GM19240 (cell line): Measurements from ENCODE around the gene COL4A2.

Experiments
- DNase-seq: peaks from one replicate; pipeline ENCODE4 v3.0.0; 2011; ENCODE audit warnings: low spot score; ENCODE audit not compliant: insufficient read length

Gene COL4A2

DNA sequence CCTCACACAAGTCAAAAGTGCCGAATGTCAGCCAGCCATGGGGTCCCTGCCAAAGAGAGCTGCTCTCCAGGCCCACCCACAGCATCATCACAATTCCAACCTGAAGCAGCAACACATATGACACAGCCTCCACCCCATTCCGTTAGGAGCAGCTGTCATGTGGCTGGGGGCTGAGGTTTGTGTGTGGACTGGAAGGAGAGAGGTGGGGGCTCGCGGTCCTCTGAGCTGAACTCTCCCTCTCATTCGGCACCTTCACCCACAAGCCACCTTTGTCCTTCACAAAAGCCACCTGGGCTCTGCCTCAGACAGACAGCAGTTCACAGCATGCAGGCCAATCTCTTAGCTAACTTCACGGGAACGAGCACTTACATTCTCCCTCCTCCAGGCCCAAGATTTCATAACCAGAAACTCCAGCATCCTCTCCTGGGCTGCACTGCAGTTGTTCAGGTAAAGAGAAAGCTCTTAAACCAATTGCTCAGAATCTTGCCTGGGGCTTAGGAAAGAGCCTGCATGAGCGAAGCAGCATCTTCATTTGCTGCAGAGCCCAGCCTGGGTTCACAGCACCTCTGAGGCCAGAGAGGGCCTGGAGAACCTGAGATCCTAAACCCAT is 247.2 kb downstream of the COL4A2 start:
- DNase-seq = no peak

DNA sequence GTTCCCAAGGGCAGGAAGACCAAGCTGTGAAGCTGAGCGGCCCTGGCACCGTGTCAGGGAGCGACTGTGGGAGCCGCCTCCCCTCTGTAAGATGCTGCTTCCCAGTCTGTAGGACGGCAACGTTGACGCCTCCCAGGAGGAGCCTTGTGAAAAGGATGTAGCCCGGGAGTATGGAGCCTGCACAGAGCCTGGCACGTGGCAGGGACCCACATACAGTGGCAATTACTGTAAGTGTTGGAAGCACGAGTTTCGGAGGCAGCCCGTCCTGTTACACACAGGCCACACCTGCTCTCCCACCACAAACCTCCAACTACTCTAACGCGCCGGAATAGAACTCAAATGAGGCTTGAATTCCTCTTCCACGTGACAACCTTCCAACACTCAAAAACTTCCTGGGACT is 247.9 kb downstream of the COL4A2 start:
- no peak for DNase-seq

DNA sequence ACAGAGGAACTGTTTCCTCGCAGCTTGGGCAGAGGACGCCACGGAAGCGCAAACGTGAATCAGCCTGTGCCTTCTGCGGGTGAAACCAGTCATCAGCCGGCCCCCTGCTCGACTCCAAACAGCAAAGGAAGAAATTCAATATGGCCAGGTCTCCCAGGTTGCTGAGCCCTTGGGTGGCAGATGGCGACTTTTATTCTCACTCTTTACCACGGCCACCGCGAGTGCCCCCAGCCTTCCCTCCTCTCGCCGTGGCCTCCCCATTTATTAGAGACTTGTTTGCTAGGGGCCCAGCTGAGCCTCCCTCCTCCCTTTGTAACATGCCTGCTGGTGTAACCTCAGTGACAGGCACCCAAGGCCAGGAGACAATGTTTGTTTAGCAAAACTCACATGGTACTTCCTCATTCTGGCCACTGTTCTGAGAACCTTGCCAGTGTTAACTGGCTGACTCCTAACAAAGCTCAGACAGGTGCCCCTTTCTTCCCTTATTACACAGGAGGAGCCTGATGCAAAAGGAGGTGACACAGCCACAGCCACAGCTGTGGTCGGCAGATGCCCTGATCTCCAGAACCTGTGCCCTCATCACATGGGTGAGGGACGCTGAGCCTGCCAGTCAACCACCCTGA is 248.6 kb downstream of the COL4A2 start:
- no peak for DNase-seq

DNA sequence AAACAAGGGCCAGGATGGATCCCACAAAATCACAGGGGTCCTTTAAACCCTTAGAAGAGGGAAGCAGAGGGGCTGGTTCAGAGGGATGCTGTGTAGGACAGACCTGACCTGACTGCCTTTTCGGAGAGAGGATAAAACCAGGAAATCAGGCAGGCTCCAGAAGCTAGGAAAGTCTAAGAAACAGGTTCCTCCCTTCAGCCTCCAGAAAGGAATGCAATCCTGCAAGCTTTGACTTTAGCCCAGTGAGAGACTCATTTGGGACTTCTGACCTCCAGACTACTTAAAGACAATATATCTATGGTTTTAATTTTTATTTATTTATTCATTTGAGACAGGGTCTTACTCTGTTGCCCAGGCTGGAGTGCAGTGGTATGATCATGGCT is 249.1 kb downstream of the COL4A2 start:
- no peak for DNase-seq

DNA sequence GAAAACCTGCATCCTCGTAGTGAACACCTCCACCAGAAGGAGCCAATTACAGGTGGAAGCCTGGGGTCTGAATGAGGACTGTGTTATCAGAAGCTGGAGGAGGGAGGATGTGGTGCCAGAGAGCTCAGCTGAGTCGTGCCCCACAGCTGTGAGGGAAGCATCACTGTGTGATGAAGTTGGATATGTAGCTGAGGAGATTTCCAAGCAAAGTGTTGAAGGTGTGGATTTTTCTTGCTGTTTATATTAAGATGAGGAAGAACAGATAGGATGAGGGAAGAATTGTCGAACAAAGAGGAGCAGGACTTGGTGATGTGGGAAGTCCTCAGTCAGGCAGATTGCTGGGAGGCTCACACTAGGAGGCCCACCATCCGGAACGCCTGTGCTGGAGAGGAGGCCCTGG is 250.0 kb downstream of the COL4A2 start:
- no peak for DNase-seq

DNA sequence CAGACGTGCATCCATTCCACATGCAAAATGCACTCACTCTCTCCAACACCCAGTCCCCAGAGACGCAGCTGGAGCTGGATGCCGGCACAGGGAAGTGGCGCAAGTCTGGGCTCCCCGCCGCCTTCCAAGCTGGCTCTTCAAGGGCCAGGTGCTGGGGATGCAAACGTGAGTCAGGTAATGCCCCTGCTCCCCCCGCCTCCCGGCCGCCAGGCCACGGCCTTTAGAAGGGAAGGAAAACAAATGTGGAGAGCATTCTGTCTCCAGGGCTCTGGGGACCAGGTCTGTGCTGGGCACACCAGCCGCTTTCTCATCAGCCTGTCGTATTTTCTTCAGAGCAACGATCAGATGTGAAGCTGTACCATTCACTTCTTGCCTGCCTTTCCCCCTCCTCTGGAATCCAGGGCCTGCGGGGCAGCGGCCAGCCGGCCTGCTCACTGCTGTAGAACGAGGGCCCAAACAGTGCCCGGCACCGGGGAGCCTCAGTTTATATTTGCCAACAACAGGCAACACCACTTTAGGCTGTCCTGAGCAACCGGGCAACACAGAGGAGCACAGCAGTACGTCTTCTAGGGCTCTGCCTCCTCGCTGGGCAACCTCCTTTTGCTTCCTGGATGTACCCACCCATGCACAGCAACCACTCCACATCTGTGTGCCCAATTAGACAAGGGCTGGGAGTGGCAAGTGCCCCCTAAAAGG is 250.7 kb downstream of the COL4A2 start:
- no peak for DNase-seq

DNA sequence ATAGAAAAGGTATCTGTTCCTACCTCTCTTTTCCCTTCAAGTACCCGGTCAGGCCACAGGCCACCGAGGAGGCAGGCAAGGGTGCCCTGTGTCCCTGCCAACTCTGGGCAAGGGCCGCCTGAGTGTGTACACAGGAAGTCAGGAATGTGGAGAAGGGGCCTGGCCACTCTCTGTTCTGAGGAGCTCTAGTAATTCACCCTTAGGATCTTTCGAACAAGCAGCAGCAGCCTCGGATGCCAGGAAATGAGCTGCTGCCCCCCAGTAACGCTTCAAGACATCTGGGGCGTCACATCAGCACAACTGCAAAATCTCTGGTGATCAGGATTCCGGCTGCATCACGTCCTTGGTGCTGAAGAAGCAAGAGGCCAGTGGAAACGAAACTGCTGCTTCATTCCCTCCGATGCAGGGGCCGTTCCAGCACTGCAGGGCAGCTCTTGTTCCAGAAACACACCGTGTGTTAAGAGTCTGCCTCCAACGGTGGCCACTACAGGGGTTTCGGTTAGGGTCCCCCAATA is 252.4 kb downstream of the COL4A2 start:
- no peak for DNase-seq

DNA sequence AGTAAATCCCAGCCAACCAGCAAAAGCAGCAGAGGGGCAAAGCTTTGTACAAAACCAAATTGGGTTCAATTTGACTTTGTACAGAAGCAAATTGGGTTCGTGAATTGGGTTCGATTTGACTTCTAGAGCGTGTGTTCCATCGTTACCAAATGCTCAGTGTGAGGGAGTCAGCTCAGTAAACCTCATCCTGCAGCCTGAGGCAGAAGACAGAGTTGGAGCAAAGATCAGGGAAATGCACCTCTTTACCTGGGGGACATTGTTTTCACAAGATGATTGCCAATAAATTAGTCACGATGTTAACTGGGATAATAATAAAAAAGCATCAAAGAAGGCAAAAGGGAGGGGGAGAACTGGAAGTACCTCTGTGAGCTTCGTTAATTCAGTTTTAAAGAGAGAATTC is 252.9 kb downstream of the COL4A2 start:
- DNase-seq = no peak

DNA sequence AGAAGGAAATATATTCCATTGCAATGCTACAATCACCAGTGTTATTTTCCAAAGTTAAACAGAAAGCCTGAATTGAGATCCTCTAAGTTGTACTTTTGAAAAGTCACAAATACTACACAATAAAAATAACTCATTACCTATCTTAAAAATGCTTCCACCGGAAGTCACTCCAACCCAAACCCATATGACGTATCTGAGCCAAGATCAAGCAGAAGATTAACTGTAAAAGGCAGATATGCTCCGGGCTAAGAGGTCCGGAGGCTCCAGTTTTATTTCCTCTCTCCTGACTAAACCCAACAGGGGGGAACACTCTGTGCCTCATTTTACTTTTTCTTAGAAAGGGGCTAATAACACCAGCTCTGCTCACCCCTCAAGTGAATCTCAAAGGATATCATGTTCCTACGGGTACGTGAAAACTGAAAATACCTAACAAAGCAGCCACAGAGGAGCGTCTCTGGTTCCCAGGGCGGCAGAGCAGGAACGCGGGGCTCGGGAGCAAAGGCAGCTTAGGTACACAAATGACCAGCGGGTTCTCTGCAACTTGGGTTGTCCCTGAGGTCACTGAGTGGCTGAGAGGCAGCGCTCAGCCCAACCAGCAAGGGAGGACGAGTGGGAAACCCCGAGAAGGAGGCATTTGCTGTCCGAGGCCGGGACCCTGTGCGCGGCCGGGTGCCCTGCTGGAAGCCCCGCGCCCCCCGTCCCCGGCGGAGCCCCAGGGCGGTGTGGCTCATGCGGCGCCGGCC is 253.7 kb downstream of the COL4A2 start:
- DNase-seq = no peak

DNA sequence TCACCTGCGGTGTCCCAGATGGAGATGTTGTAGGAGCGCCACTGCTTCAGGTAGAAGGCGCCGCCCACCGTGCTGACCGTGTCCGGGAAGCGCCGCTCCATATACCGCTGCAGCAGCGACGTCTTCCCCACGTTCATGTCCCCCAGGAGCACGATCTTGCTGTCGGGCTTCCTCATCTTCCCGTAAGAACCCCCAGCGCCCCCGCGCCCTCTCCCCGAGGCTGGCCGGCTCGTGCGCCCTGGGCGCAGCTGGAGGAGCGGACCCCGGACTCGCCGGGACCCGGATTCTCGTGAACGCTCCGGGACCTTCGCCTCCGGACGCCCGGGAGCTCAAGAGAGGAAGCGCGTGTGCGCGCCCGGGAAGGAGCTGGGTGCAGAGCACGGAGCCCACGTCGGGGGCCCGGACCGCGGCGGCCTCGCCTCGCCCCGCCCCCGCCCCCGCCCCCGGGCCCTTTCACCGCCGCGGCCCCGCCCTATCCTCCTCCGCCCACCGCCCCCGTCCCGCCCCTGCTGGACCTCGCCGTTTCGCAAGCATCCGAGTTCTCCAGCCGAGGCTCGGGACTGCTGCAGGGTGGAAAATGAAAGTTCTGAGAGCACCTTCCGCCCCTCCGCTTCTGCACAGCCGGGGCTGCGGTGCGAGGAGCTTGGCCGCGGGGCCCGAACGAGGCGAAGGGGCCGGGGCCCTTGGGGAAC is 254.4 kb downstream of the COL4A2 start, which contains the start of gene RAB20:
Gene RAB20 (minus strand): TSS at position 379 of the 692 bp plus-strand sequence. CDS start 203 bp downstream, at position 176.
- DNase-seq = peak; percentile 47

DNA sequence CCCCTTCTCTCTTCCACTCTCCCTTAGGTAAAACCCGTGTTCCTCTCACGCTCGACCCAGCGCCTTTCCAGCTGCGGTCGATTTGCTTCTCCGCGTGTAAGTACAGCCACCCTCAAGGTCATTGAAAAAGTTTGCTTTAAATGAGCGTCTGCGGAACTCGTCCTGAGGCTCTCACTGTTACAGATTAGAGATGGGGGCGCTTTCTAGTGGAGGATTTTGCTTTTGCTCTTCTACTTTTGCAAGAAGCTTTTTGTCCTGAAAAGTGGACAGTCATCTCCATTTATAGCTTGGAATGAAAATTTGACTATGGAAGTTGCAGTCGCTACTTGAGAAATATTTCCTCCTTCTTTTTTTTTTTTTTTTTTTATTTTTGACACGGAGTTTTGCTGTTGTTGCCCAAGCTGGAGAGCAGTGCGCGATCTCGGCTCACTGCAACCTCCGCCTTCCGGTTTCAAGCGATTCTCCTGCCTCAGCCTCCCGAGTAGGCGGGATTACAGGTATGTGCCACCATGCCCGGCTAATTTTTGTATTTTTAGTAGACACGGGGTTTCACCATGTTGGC is 255.0 kb downstream of the COL4A2 start:
- DNase-seq = no peak
